HCT116 (cell line): ENCODE data around the gene FRMD3. TPM values are rescaled to one million over a fixed set of nuclear protein-coding genes. Genes with fewer than 3 reads are reported as not detected.

ENCODE experiments used
- ATAC-seq: fragments of 200-7000 bp; cut with Tn5 transposase; 2 replicates; pipeline ENCODE4 v1.9.1; 2020; ENCODE audit warnings: mild to moderate bottlenecking, moderate library complexity
- BruUV-seq: library from RNA; stranded (reverse); fragments of 400-500 nt; replicated peaks from 2 replicates; lab custom pipeline; 2021; lab: Mats Ljungman, UMichigan
- CTCF ChIA-PET: fragments of 300-600 bp; sonication (Branson Sonifier 250); formaldehyde crosslinking; loops from one replicate; lab custom pipeline; 2021; ENCODE audit warnings: antibody characterized with exemption; lab: Charles Lee
- POLR2A ChIA-PET: fragments of 300-600, 350-600 bp; sonication (Branson Sonifier 250); formaldehyde crosslinking; loops from one replicate; lab custom pipeline; 2021; ENCODE audit warnings: antibody characterized with exemption; lab: Charles Lee
- RAD21 ChIA-PET, 2 experiments: fragments of 300-600 bp; sonication (Branson Sonifier 250); formaldehyde crosslinking; loops; one replicate each; lab custom pipeline; 2023; ENCODE audit warnings: low total read pairs in 2 of 2; ENCODE audit not compliant: uncharacterized antibody in 2 of 2, unreplicated experiment in 2 of 2, low non-redundant PET in 1 of 2; lab: Charles Lee
- DNase-seq: peaks from one replicate; pipeline ENCODE4 v3.0.0-alpha.2; 2010; ENCODE audit warnings: low read depth, low spot score
- H2AFZ ChIP-seq: fragments of 200-600 bp; shearing (Covaris generic), sonication (generic); 2 replicates; pipeline ENCODE4 v1.6.1; 2017; ENCODE audit warnings: low read depth, mixed run types, mixed read lengths, antibody characterized with exemption, low read length; ENCODE audit not compliant: poor library complexity, severe bottlenecking
- H3K27ac ChIP-seq: 2 replicates; pipeline ENCODE4 v1.5.1; 2012; ENCODE audit warnings: low read depth, low read length
- H3K27me3 ChIP-seq: fragments of 200-600 bp; sonication (generic); 2 replicates; pipeline ENCODE4 v1.6.1; 2016; ENCODE audit warnings: mixed run types, low read length, mixed read lengths; ENCODE audit not compliant: insufficient read depth
- H3K36me3 ChIP-seq, 2 experiments: fragments of 200-500 bp in 1 of 2; fragments of 200-600 bp in 1 of 2; sonication (Bioruptor generic) in 1 of 2; sonication (generic) in 1 of 2; 2 replicates each; pipeline versions ENCODE4 v1.5.1 to v1.6.1; 2014 to 2016; ENCODE audit warnings: low read length in 2 of 2, inconsistent platforms in 1 of 2, mixed read lengths in 1 of 2, mixed run types in 1 of 2; ENCODE audit not compliant: insufficient read depth in 2 of 2, control insufficient read depth in 1 of 2
- H3K4me1 ChIP-seq, 2 experiments: fragments of 200-600 bp in 1 of 2; sonication (generic) in 1 of 2; 2 replicates each; pipeline versions ENCODE4 v1.5.1 to v1.6.1; 2012 to 2017; ENCODE audit warnings: low read length in 2 of 2, inconsistent platforms in 1 of 2, mild to moderate bottlenecking in 1 of 2, mixed read lengths in 1 of 2, mixed run types in 1 of 2, moderate library complexity in 1 of 2; ENCODE audit not compliant: insufficient read depth in 2 of 2, control insufficient read depth in 1 of 2
- H3K4me2 ChIP-seq: fragments of 200-600 bp; sonication (generic); 2 replicates; pipeline ENCODE4 v1.6.1; 2017; ENCODE audit warnings: mixed run types, low read length, mixed read lengths
- H3K4me3 ChIP-seq, 2 experiments: fragments of 200-600 bp in 1 of 2; sonication (generic) in 1 of 2; replicated peaks in 1 of 2; 2 replicates each; pipeline ENCODE4 v1.5.1; 2011 to 2016; ENCODE audit warnings: low read length in 2 of 2, control low read depth in 1 of 2, low read depth in 1 of 2, mild to moderate bottlenecking in 1 of 2, mixed read lengths in 1 of 2, mixed run types in 1 of 2
- H3K79me2 ChIP-seq: fragments of 200-600 bp; sonication (generic); 2 replicates; pipeline ENCODE4 v1.6.1; 2017; ENCODE audit warnings: mild to moderate bottlenecking, mixed run types, low read length, moderate library complexity, mixed read lengths; ENCODE audit not compliant: insufficient read depth
- H3K9ac ChIP-seq: fragments of 200-600 bp; sonication (generic); 2 replicates; pipeline ENCODE4 v1.6.1; 2016; ENCODE audit warnings: low read length, mixed read lengths
- H3K9me2 ChIP-seq: fragments of 200-600 bp; sonication (generic), shearing (Covaris generic); 2 replicates; pipeline ENCODE4 v1.6.1; 2017; ENCODE audit warnings: mixed run types, mild to moderate bottlenecking, moderate library complexity; ENCODE audit not compliant: insufficient read depth
- H3K9me3 ChIP-seq, 2 experiments: fragments of 200-500 bp in 1 of 2; fragments of 200-600 bp in 1 of 2; sonication (Bioruptor generic) in 1 of 2; sonication (generic) in 1 of 2; 2 replicates each; pipeline ENCODE4 v1.6.1; 2014 to 2017; ENCODE audit warnings: low read length in 2 of 2, mixed read lengths in 2 of 2, inconsistent platforms in 1 of 2, low read depth in 1 of 2, mild to moderate bottlenecking in 1 of 2, mixed run types in 1 of 2, moderate library complexity in 1 of 2; ENCODE audit not compliant: control insufficient read depth in 1 of 2, insufficient read depth in 1 of 2
- H4K20me1 ChIP-seq: fragments of 200-600 bp; sonication (generic), shearing (Covaris generic); 2 replicates; pipeline ENCODE4 v1.6.1; 2017; ENCODE audit warnings: mixed run types, mild to moderate bottlenecking, moderate library complexity; ENCODE audit not compliant: insufficient read depth
- ATF3 ChIP-seq: IDR thresholded peaks from 2 replicates; pipeline ENCODE4 v1.6.1; 2012
- CEBPB ChIP-seq: IDR thresholded peaks from 2 replicates; pipeline ENCODE4 v1.6.1; 2012; ENCODE audit warnings: low read depth
- CTCF ChIP-seq, 3 experiments: fragments of 200-600 bp in 1 of 3; sonication (generic) in 1 of 3; IDR thresholded peaks in 2 of 3; conservative IDR thresholded peaks in 1 of 3; 2 replicates each; pipeline ENCODE4 v1.5.1; 2012 to 2017; ENCODE audit warnings: low read depth in 2 of 3, low read length in 2 of 3, antibody characterized with exemption in 1 of 3, borderline replicate concordance in 1 of 3, control low read depth in 1 of 3, mild to moderate bottlenecking in 1 of 3, mixed read lengths in 1 of 3, mixed run types in 1 of 3, moderate library complexity in 1 of 3; ENCODE audit not compliant: insufficient read depth in 1 of 3
- ELF1 ChIP-seq: IDR thresholded peaks from 2 replicates; pipeline ENCODE4 v1.6.1; 2012; ENCODE audit warnings: low read depth, borderline replicate concordance
- FOSL1 ChIP-seq: IDR thresholded peaks from 2 replicates; pipeline ENCODE4 v1.6.1; 2012; ENCODE audit warnings: low read depth
- RAD21 ChIP-seq: IDR thresholded peaks from 2 replicates; pipeline ENCODE4 v1.6.1; 2012; ENCODE audit warnings: low read depth, mild to moderate bottlenecking
- REST ChIP-seq: IDR thresholded peaks from 2 replicates; pipeline ENCODE4 v1.6.1; 2012; ENCODE audit warnings: low read depth
- SIN3A ChIP-seq: IDR thresholded peaks from 2 replicates; pipeline ENCODE4 v1.6.1; 2012; ENCODE audit warnings: low read depth
- SP1 ChIP-seq: IDR thresholded peaks from 2 replicates; pipeline ENCODE4 v1.6.1; 2012; ENCODE audit warnings: low read depth
- SRF ChIP-seq: IDR thresholded peaks from 2 replicates; pipeline ENCODE4 v1.6.1; 2012; ENCODE audit warnings: low read depth
- TCF7L2 ChIP-seq: IDR thresholded peaks from 2 replicates; pipeline ENCODE4 v1.7.0; 2011; ENCODE audit warnings: borderline replicate concordance, inconsistent platforms; ENCODE audit not compliant: insufficient read depth, insufficient read length; ENCODE audit errors: extremely low read depth
- ZBTB33 ChIP-seq: IDR thresholded peaks from 2 replicates; pipeline ENCODE4 v1.6.1; 2011; ENCODE audit warnings: mild to moderate bottlenecking, low read length, moderate library complexity; ENCODE audit not compliant: insufficient replicate concordance; ENCODE audit errors: extremely low read depth
- ZFX ChIP-seq: fragments of 450-650 bp; IDR thresholded peaks from 2 replicates; pipeline ENCODE4 v1.6.1; 2017
- ZNF274 ChIP-seq: fragments of 200-500 bp; sonication (Bioruptor generic); IDR thresholded peaks from 2 replicates; pipeline ENCODE4 v1.6.1; 2014; ENCODE audit warnings: mild to moderate bottlenecking, low read depth, low read length, inconsistent platforms
- intact Hi-C: fragments of 100-400 bp; cut with micrococcal nuclease; formaldehyde crosslinking; loops from 2 replicates; pipeline ENCODE4 v1.10.0; 2022
- total RNA-seq: library from RNA; stranded (reverse); gene quantifications from one replicate; pipeline ENCODE4 v1.2.1, GENCODE V29; 2021; ENCODE audit not compliant: unreplicated experiment

FRMD3 gene
- total RNA-seq, 1 experiment from 2014 or later: 0.89 TPM

GRCh38 chr9:83270116-83270515 lies 268.1 kb downstream of the FRMD3 start:
- H2AFZ ChIP-seq: no peak overlapping the region
- ChIA-PET RAD21 (no interaction called here), CTCF (no interaction called here), POLR2A (no interaction called here)
- no peaks in the 10 kb centered on the region for H3K27me3 ChIP-seq
- intact Hi-C loops: no loop called here
- no peak overlapping the region for H3K9ac ChIP-seq
- no peaks in the 10 kb centered on the region for H3K79me2 ChIP-seq
- ATAC-seq (no peak), DNase-seq (no peak)
- H3K27ac ChIP-seq: no peak overlapping the region
- no peaks in the 10 kb centered on the region; a peak in 1 of 4 replicates for H3K4me1 ChIP-seq
- no peaks in the 10 kb centered on the region for H4K20me1 ChIP-seq
- no peaks in the 10 kb centered on the region for H3K36me3 ChIP-seq
- no peak overlapping the region for H3K4me2 ChIP-seq
- no peak for TF ChIP-seq REST
- TF ChIP-seq ZNF274: no peak
- TF ChIP-seq SP1: no peak
- no peak for TF ChIP-seq CEBPB
- no peaks in the 10 kb centered on the region for H3K9me2 ChIP-seq
- no peak overlapping the region for H3K4me3 ChIP-seq
- BruUV-seq: no TSS peak
- H3K9me3 ChIP-seq: no peaks in the 10 kb centered on the region

GRCh38 chr9:83267741-83268140 lies 270.5 kb downstream of the FRMD3 start:
- H3K4me1 ChIP-seq: no peaks in the 10 kb centered on the region; a peak in 1 of 4 replicates
- no peak for ATAC-seq
- no peaks in the 10 kb centered on the region for H3K27me3 ChIP-seq
- RAD21 ChIA-PET: no interaction called here
- POLR2A ChIA-PET: no interaction called here
- CTCF ChIA-PET: no interaction called here
- no peaks in the 10 kb centered on the region for H4K20me1 ChIP-seq
- no TSS peak for BruUV-seq
- intact Hi-C loops: no loop called here
- H3K4me3 ChIP-seq: no peak overlapping the region
- no peaks in the 10 kb centered on the region for H3K36me3 ChIP-seq
- DNase-seq: no peak
- H3K9me3 ChIP-seq: no peaks in the 10 kb centered on the region
- H3K4me2 ChIP-seq: no peak overlapping the region
- no peak overlapping the region for H3K9ac ChIP-seq
- H3K27ac ChIP-seq: no peak overlapping the region
- no peaks in the 10 kb centered on the region for H3K79me2 ChIP-seq
- H2AFZ ChIP-seq: no peak overlapping the region
- H3K9me2 ChIP-seq: no peaks in the 10 kb centered on the region
- TF ChIP-seq SIN3A (no peak), ZFX (no peak), FOSL1 (no peak), RAD21 (no peak), TCF7L2 (no peak), ZBTB33 (no peak), CTCF (IDR thresholded peaks at IDR 0.05 in 2 of 3, conservative IDR thresholded peaks at IDR 0.05 in 1 of 3; ENCODE audit: borderline replicate concordance in 1 of 3, insufficient read depth in 1 of 3, low read depth in 2 of 3, low read length in 2 of 3) (no peak), SRF (no peak), ATF3 (no peak), ELF1 (no peak)
